Caki2 (cell line): ENCODE measurements around the gene GPC1. TPM values are rescaled to one million over a fixed set of nuclear protein-coding genes. Genes with fewer than 3 reads are reported as not detected.

ENCODE experiments used
- DNase-seq: peaks from one replicate; pipeline ENCODE4 v3.0.0-alpha.2; 2015; ENCODE audit warnings: low read depth
- in situ Hi-C: cut with HindIII; loops from 2 replicates; pipeline ENCODE4 v1.10.0; 2016; ENCODE audit warnings: low sequenced_read_pairs, low pct_unique_long_range_greater_than_20kb, mixed read lengths
- total RNA-seq: library from RNA; depleted of rRNA; stranded (reverse); fragments of >200 nt; shearing (Covaris generic); gene quantifications from 2 replicates; pipeline ENCODE4 v1.2.3, GENCODE V29; 2014; ENCODE audit warnings: low replicate concordance

The GPC1 gene
- total RNA-seq, 1 experiment from 2014 or later, result 134 TPM

DNA sequence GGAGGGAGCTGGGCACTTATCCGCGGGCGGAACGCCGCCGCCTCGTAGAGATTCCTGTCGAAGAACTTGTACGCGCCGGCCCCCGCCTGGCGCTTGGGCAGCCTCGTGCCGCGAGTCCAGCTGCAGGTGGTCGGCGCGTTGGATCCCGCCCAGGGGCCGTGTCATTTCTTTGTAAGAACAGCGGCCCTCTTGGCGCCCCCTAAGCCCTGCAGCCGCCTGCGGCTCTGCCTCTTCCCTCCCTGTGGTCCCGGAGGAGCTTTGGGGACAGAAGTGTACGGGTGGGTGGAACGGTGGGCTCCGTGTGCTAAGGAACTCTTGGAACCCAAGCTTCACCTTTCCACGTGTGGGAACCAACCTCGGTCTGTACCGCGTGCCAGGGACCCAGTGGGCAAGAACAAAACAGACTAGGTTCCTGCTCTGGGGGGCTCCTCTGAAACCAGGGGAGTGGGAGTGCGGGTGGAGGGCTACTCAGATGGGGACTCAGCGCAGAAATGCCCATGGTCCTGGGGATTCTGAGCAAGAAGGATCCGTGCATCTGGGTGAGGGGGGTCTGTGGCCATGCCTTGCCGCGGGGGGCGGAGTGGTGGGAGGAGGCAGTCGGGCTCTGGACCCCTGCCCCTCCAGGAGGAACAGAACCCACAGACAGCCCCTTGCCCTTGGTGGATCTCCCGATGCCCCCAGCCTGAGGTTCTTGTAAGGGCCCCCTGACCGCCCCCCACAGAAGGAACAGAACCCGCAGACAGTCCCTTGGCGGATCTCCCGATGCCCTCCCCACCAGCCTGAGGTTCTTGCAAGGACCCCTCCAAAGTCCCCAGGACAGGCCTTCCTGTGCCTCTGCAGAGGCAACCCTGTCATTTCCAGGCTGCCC, 1.5 kb downstream of the GPC1 start:
- in situ Hi-C loops, result no loop called here
- DNase-seq, result no peak

GRCh38 chr2:240437551-240437860, 2.0 kb downstream of the GPC1 start:
- DNase-seq, result no peak
- in situ Hi-C loops, result no loop called here

DNA sequence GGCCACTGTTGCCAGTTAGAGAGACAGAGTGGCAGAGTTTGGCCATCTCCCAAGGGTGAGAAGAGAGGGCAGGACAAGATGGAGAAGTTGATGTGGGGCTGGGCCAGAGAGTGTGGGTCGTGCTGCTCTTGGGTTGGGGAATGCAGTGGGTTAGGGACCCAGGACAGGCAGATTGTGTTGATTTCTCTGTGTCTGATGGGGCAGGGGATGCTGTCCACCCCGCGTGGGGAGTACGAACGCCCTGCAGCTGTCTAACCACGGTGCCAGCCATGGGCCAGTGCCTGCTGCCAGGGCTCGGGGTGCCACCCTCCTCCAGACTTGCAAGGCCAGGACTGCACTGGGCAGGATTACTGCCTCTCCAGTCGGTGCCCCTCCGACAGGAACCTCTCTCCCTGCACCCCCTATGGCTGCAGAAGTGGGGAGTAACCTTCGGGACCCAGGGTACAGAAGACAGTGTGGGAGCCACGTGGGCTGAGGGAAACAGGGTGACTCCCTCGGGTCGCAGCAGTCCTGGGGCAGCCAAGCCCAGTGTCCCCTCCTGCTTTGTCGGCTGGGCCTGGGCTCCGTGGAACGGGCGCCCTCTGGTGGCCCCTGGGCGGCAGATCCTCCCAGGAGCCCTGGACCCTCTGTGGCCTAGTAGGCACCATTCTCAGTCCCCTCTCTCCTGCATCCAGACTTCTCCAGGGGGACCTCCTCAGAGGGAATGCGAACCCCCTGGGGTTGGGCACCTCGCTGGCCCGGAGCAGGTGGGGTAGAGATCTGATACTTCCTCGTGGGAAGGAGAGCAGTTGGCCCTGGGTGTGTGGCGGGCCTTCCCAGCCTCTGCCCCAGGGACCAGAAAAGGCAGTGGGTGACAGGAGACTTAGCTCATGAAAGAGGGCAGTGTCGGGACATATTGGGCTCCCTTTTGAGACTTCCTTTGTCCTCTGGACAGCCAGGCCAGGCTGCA, 2.7 kb downstream of the GPC1 start:
- in situ Hi-C loops, result no loop called here
- DNase-seq, result peak; percentile 60

DNA sequence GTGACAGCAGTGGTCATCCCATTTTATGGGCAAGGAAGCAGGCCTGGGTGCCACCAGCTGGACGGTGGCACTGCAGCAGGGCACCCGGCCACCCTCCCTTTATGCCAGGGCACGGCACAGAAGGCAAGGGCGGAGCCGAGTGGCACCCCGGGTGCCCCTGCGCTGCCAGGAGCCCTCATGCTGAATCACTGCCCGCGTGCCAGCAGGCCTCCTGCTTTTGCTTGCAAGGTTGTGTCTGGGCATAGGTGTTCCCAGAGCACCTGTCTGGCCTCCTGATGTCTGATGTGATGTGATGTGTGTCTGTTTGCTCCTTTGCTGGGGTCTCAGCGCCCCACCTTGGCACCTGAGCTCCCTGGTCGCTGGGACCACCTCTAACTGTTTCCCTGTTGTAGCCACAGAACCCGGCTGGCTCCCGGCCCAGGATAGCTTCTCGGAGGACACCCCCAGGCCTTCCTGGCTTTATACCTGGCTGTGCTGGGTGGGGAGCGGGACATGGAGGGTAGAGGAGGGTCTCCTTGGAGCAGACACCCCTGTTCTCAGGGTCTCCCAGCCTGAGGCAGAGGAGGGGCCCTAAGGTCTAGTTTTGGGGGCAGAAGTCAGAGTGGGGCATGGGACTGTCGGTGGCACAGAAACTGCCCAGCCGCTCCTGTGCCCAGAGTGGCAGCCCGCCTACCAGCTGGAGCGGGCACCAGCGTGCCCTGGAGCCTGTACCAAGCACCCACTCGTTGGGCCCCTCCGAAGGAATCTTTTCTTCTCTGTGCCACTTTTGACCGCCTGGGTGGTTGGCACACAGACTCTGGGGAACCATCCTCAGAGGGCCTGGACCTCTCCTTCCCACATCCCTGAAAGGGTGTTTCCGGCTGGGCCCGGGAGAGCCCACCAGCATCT, 3.6 kb downstream of the GPC1 start:
- in situ Hi-C loops, result no loop called here
- DNase-seq, result no peak

DNA sequence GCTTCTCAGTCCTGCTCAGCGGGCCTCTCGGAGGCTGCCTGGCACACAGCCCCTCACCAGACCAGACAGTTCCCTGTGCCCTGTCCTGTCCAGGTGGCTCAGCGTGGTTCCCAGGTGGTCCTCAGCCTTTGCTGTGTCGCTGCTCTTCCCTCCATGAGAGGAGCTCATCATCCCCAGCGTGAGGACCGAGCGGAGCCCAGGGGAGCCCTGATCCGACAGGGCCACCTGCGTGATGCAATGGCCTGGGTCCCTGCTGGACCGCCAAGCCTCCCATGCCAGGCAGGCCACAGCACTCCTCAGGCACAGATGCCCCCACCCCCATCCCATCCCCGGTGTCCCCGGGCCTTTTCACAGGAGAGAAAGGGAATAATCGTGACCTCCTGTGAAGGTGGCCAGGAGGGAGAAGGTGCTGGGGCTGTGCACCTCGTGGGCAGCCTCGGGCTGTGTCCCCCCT, 4.3 kb downstream of the GPC1 start:
- in situ Hi-C loops, result no loop called here
- no peak for DNase-seq

- no peak for DNase-seq
- in situ Hi-C loops, result no loop called here
Measured at GRCh38 chr2:240440251-240440650, 4.8 kb downstream of the GPC1 start.

DNA sequence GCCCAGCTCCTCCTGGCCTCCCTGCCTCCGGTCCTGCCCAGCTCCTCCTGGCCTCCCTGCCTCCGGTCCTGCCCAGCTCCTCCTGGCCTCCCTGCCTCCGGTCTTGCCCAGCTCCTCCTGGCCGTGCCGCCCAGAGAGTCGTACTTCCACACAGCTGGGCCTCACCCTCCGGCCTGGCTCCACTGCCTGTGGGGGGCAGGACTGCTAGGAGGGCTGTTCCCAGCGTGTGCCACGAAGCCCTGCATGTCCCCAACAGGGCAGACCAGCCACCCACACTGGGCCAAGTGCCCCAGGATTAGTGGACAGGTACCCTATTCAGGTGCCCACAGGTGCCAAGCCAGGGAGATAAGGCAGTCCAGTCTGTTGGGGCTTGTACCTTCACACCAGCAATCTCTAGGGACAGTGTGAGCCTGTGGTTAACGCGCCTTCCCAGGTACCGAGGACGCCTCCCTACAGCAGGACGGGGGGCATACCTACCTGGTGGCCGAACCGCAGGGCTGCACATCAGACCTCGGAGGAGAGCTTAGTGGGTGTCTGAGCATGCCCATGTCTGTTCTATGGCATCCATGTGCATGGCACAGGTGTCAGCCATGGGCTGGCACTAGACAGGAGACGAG, 5.3 kb downstream of the GPC1 start:
- in situ Hi-C loops, result no loop called here
- DNase-seq, result no peak

DNA sequence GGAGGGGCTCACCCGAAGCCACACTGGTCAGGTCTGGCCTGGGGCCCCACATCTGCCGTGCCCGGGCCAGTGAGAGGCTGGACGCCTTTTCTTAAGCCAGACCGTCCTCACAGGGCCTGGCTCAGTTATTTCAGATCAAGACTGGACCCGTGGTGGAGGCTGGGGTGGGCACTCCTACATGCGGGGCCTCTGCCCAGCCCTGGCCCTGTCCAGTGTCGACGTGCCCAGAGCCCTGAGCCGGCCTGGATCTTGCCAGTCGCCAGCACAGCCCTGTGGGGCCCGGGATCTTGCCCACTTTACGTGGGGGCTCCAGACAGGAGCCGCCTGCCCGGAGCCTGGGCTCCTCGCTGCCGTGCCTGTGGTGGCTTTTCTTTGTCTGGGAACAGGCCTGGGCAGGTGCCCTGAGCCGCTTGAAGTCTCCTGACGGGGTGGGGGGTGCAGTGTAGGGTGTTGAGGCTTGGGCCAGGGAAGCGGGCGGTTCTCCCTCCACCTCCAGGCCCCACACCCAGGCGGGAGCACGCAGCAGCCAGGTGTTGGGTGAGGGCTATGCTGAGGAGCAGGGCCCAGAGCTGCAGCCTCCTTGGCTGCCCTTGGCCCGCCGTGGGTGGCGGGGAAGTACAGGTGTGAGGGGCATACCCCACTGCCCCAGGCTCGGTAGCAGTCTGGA, 6.0 kb downstream of the GPC1 start:
- DNase-seq, result no peak
- in situ Hi-C loops, result no loop called here

DNA sequence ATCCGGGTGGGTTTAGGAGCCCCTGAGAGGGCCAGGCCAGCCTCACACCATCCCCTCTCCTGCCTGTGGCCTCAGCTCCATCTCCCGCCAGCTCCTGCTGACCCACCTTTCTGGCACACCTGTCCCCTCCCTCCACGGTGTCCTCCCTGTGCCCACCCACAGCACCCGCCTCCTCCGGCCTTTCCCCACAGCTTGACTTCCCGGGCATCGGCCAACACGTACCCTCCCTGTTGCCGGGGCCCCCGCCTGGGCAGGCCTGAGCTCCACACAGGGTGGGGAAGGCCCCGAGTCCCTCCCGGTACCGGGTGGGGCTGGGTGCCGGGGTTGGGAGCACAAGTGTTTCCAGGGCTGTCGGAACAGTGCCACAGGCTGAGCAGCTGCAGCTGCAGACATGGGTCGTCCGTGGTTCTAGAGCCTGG, 6.5 kb downstream of the GPC1 start:
- DNase-seq, result no peak
- in situ Hi-C loops, result no loop called here

GRCh38 chr2:240442891-240443715, 7.6 kb downstream of the GPC1 start:
- in situ Hi-C loops, result no loop called here
- no peak for DNase-seq

- no peak for DNase-seq
- in situ Hi-C loops, result no loop called here
Measured at GRCh38 chr2:240443891-240444301, 8.4 kb downstream of the GPC1 start.

- in situ Hi-C loops, result no loop called here
- no peak for DNase-seq
Measured at GRCh38 chr2:240444464-240444863, 9.0 kb downstream of the GPC1 start.

DNA sequence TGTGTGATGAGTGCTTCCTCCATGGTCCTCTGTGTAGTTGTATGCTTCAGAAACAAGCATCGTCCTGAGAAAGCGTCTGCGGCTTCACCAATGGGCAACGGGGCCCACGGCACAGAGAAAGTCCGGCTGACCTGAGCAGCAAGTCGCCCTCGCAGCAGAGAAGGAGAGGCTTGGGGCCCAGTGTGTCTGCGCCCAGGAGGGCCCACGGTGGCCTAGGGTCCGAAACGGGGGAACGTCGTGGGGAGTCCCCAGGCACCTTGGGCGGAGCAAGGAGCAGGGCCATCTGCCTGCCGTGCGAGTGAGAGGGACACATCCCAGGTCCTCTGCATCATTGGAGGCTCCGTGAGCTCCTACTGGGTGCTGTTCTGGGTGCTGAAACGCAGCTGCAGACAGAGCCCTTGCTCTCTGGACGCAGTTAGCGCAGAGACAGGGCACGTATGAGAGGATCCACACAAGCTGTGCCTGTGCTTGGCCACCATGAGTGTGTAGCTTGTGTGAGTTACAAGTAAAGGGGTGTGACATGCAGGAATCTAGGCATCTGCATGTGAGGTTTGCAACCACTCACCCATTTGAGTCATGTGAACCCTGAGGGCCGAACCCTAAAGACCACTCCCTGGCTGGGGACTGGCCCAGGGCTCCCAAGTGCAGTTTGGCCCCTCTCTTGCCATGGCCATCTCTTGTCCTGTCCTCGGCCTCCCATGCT, 10.6 kb downstream of the GPC1 start:
- no peak for DNase-seq
- in situ Hi-C loops, result no loop called here

GRCh38 chr2:240446664-240447175, 11.3 kb downstream of the GPC1 start:
- DNase-seq, result no peak
- in situ Hi-C loops, result no loop called here

DNA sequence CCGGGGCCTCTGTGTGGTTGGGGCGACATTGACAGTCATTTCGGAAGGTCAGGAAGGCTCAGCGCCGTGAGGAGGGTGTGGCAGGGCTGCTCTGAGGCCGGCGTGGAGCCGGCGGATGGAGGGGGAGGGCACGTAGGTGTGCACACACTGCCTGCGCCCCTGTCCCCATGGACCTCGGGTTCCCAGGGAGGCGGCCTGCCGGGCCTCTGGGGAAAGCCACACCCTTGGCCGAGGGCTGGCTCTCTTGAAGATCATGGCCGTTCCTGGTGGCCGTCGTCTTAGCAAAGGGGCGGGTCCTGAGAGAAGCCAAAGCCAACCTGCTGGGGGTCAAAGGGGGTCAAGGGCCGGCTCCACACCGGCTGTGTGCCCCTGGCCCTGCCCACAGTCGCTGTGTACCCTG, 11.9 kb downstream of the GPC1 start:
- no peak for DNase-seq
- in situ Hi-C loops, result no loop called here

DNA sequence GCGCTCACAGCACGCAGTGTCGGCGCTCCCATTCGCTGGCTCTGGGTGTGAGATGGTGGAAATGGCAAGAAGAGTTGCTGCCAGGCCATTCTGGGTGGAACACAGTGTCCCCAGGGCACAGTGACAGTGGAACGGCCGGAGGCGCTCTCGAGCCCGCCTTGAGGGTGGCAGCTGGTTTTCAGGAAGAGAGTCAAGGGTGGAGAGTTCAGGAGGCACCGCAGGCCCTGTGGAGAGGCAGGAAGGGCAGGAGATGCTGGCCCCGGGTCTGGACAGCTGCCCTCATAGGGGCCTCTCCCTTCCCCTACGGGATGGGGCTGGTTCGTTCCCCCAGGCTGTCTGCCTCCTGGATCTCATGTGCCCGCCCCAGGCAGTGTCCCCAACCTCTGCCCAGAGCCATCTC, 12.5 kb downstream of the GPC1 start:
- in situ Hi-C loops, result no loop called here
- no peak for DNase-seq
